Colonic mucosa (tissue), 4 donors: ENCODE results near the gene CDH11. TPM values are rescaled to one million over a fixed set of nuclear protein-coding genes. Genes with fewer than 3 reads are reported as not detected.

Experiments
- DNase-seq: peaks from one replicate; pipeline ENCODE4 v3.0.0-alpha.2; 2020
- H3K27ac ChIP-seq: fragments of 200-600 bp; one replicate; pipeline ENCODE4 v1.8.0; 2021
- H3K27me3 ChIP-seq: fragments of 200-600 bp; one replicate; pipeline ENCODE4 v1.8.0; 2021
- H3K36me3 ChIP-seq: fragments of 200-600 bp; one replicate; pipeline ENCODE4 v1.8.0; 2021
- H3K4me1 ChIP-seq: fragments of 200-600 bp; one replicate; pipeline ENCODE4 v1.8.0; 2021; ENCODE audit warnings: mild to moderate bottlenecking
- H3K4me3 ChIP-seq: fragments of 200-600 bp; one replicate; pipeline ENCODE4 v1.8.0; 2021
- H3K9ac ChIP-seq, 2 donors: one replicate each; pipeline ENCODE4 v1.7.0; 2013; ENCODE audit warnings: control low read depth in 2 of 2, low read depth in 2 of 2, low read length in 2 of 2
- H3K9me3 ChIP-seq: fragments of 200-600 bp; one replicate; pipeline ENCODE4 v1.8.0; 2021
- intact Hi-C: fragments of 100-400 bp; cut with DNase I; formaldehyde crosslinking; loops from one replicate; pipeline ENCODE4 v1.14.1; 2022
- total RNA-seq, 2 donors: library from RNA; stranded (reverse); fragmentation: NEBNext Ultra II Directional in 1 of 2; extraction: Animal tissue kit (Norgen Biotek cat#: 25700) in 1 of 2; gene quantifications; one replicate each; pipeline ENCODE4 v1.2.1, GENCODE V29; 2021
- TF ChIP-seq, protein P1 (sequence below): fragments of 200-600 bp; IDR thresholded peaks from one replicate; pipeline ENCODE4 v1.8.0; 2022; ENCODE audit warnings: antibody characterized with exemption, mild to moderate bottlenecking
- donor health status: healthy.
- donor health status: DM: no; HTN: no; CAD: no.
- donor health status: DM: no; HTN: no; CAD: no.

The CDH11 gene
- total RNA-seq, 2 donors from 2014 or later, result 10.2 to 17.1 TPM

- Histone ChIP-seq H3K27ac (no peak overlapping the region), H3K9me3 (no peaks in the 10 kb centered on the region), H3K9ac (no peak overlapping the region), H3K4me1 (no peaks in the 10 kb centered on the region), H3K36me3 (no peaks in the 10 kb centered on the region), H3K4me3 (no peak overlapping the region), H3K27me3 (no peaks in the 10 kb centered on the region)
- intact Hi-C loops, result no loop called here
- DNase-seq, result no peak
- TF ChIP-seq, protein P1, sequence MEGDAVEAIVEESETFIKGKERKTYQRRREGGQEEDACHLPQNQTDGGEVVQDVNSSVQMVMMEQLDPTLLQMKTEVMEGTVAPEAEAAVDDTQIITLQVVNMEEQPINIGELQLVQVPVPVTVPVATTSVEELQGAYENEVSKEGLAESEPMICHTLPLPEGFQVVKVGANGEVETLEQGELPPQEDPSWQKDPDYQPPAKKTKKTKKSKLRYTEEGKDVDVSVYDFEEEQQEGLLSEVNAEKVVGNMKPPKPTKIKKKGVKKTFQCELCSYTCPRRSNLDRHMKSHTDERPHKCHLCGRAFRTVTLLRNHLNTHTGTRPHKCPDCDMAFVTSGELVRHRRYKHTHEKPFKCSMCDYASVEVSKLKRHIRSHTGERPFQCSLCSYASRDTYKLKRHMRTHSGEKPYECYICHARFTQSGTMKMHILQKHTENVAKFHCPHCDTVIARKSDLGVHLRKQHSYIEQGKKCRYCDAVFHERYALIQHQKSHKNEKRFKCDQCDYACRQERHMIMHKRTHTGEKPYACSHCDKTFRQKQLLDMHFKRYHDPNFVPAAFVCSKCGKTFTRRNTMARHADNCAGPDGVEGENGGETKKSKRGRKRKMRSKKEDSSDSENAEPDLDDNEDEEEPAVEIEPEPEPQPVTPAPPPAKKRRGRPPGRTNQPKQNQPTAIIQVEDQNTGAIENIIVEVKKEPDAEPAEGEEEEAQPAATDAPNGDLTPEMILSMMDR, result no peak
Measured at GRCh38 chr16:65106757-65107156, 15.1 kb downstream of the CDH11 start.

- TF ChIP-seq, protein P1, result no peak
- H3K9ac ChIP-seq, result no peak overlapping the region
- H3K4me1 ChIP-seq, result no peaks in the 10 kb centered on the region
- no peak overlapping the region for H3K27ac ChIP-seq
- no peak overlapping the region for H3K4me3 ChIP-seq
- intact Hi-C loops, result no loop called here
- no peaks in the 10 kb centered on the region for H3K36me3 ChIP-seq
- no peak for DNase-seq
- no peaks in the 10 kb centered on the region for H3K27me3 ChIP-seq
- H3K9me3 ChIP-seq, result no peaks in the 10 kb centered on the region
Measured at GRCh38 chr16:65105171-65105570, 16.7 kb downstream of the CDH11 start.

DNA sequence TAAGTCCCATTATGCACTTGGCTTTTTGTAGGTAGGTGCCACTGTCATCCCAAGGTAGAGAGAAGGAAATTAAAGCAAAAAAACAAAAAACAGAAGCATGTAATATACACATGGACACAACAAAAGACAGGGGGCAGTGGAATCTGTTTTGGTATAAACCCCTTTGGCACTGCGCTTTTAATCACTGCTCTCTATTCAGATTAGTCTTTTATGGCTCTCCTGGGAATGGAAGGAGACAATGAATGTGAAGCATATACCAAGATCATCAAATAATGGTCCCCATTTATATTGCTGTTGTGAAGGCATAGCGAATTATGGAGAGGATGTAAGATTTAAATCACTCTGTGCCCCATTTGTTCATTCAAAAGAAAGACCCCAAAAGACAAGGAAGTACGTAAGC, 17.4 kb downstream of the CDH11 start:
- DNase-seq, result no peak
- no peaks in the 10 kb centered on the region for H3K27me3 ChIP-seq
- no peak overlapping the region for H3K9ac ChIP-seq
- TF ChIP-seq, protein P1, result no peak
- no peak overlapping the region for H3K27ac ChIP-seq
- H3K4me1 ChIP-seq, result no peaks in the 10 kb centered on the region
- H3K36me3 ChIP-seq, result no peaks in the 10 kb centered on the region
- intact Hi-C loops, result no loop called here
- H3K4me3 ChIP-seq, result no peak overlapping the region
- H3K9me3 ChIP-seq, result no peaks in the 10 kb centered on the region

DNA sequence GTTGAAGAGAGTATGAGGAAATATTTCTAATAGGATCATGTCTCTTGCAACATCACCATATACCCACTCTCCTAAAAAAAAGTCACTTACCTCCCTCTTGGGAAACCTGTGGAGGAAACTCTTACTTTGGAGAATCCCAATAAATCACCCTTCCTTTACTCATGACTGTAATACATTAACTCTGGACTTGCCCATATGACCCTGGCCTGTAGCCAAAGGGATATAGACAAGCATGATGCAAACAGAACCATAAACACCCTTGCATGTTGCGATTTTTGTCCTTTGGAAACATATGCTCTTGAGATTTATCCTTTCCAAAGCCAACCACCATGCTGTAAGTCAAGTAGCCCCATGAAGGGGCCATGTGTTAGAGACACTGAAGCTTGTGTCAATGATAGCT, 19.5 kb downstream of the CDH11 start:
- no peaks in the 10 kb centered on the region for H3K4me1 ChIP-seq
- H3K36me3 ChIP-seq, result no peaks in the 10 kb centered on the region
- H3K9ac ChIP-seq, result no peak overlapping the region
- DNase-seq, result peak; percentile 70
- no peak overlapping the region for H3K27ac ChIP-seq
- intact Hi-C loops, result no loop called here
- H3K9me3 ChIP-seq, result no peaks in the 10 kb centered on the region
- TF ChIP-seq, protein P1, result no peak
- H3K27me3 ChIP-seq, result no peaks in the 10 kb centered on the region
- H3K4me3 ChIP-seq, result no peak overlapping the region

DNA sequence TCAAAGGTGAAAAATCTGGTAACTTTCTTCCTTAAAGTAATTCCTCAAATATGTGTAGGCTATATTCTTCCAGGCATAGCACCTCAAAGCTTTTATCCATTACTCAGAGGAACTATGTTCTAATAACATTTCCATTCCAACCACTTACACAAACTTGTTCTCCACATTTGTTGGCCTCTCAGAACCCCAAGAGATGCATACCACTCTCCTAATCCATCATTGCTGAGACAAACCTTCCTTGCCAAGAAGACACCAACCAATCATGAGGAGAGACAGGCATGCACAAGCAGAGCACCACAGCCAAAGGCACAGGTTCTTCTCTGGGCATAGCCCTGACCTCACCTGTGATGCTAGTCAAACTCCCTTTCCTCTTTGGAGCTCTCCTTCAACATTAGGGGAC, 20.9 kb downstream of the CDH11 start:
- TF ChIP-seq, protein P1, result no peak
- no peak overlapping the region for H3K27ac ChIP-seq
- no peak overlapping the region for H3K4me3 ChIP-seq
- no peaks in the 10 kb centered on the region for H3K27me3 ChIP-seq
- H3K9me3 ChIP-seq, result no peaks in the 10 kb centered on the region
- H3K4me1 ChIP-seq, result no peaks in the 10 kb centered on the region
- intact Hi-C loops, result no loop called here
- DNase-seq, result no peak
- H3K36me3 ChIP-seq, result no peaks in the 10 kb centered on the region
- no peak overlapping the region for H3K9ac ChIP-seq

GRCh38 chr16:65099607-65100006, 22.3 kb downstream of the CDH11 start:
- H3K9ac ChIP-seq, result no peak overlapping the region
- H3K36me3 ChIP-seq, result no peaks in the 10 kb centered on the region
- H3K4me3 ChIP-seq, result no peak overlapping the region
- intact Hi-C loops, result no loop called here
- H3K4me1 ChIP-seq, result no peaks in the 10 kb centered on the region
- no peak overlapping the region for H3K27ac ChIP-seq
- no peaks in the 10 kb centered on the region for H3K27me3 ChIP-seq
- no peaks in the 10 kb centered on the region for H3K9me3 ChIP-seq
- no peak for DNase-seq
- TF ChIP-seq, protein P1, result no peak
